ENCODE measurements around the gene TUBGCP5.

DNA sequence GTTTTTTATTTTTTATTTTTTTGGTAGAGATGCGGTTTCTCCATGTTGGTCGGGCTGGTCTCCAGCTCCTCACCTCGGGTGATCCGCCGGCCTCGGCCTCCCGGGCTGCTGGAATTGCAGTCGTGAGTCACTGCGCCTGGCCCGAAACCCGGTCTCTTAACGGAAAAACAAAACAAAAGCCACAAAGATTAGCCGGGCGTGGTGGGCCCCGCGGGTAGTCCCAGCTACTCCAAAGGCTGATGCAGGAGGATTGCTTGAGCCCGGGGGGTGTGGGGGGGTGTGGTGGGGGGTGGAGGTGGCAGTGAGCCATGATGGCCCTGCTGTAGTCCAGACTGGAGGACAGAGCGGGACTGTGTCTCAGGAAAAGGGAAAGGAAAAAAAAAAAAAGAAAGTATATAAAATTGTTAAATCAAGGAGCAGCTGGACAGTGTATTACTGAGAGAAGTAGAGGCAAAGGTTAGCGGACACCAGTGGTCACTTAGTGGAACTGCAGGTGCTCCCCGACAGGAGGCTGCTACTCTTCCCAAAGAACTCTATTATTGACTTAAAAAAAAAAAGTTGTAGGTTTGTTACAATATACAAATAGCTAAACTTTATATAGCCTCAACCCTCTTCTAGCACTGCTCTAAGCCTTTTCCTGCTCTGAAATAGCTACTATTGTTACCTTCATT, 30.3 kb upstream of the TUBGCP5 start:
- TF ChIP-seq EP300 (IDR thresholded peaks at IDR 0.05; ENCODE audit: low read depth) (no peak), POLR2A (IDR thresholded peaks at IDR 0.05) (no peak), POLR2AphosphoS5 (IDR thresholded peaks at IDR 0.05) (no peak)
